NCI-H1048 (cell line): ENCODE results near the gene PARD3B.

Source experiments
- DNase-seq: peaks from one replicate; lab custom pipeline; 2025; lab: John Stamatoyannopoulos, UW

PARD3B gene

DNA sequence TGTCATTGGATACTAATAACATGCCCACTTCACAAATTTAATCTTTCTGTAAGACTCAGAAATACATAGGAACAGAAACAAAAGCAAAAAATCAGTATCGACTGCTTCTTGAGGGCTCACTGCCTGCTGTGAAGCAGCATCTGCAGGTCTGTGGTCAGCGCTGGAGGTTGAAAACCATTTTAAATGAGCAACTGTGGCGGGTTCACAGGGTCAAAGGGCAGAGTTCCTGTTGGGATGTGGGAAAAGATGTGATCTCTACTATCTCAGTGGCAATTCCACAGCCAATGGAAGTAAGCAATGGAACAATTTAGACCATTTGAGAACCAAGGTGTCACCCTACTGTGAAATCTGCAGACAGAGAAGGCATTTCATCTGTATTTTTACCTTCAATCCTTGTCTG is 468.3 kb downstream of the PARD3B start:
- DNase-seq, result no peak

DNA sequence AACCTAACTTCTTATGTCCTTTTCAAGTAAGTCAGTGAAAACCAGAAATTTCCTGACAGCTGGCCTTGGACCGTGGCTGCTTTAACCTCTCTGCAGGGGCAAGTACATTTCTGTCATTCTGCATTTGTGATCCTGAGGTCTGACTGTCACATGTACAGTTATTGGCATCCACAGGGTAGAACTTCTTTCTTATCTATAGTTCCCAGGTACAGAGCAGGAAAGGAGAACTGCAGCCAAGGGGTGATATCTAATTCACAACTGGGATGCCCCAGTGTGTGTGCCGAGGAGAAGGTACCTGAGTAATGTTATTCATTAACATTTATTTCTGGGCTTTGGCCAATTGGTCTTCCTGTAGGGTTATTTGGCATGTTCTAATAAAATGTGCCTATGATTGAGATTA is 468.9 kb downstream of the PARD3B start:
- no peak for DNase-seq

DNA sequence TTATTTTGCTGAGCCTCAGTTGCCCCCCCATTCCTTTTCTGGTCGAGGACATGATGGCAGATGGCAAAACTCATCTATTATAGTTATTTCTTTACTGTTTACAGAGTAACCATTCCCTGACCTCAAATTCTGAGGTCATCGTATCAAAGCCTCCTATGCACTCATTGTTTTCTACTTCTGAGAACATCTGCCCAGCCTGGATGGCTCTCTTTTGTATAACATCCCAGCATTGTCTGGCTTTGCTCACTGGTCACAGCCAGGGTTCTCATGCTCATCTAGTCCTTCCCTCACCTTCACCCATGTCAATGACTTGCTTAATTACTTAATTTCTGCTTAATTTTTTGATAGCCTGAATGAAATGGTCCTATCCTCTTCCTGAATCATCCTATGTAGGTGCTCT is 472.1 kb downstream of the PARD3B start:
- no peak for DNase-seq

DNA sequence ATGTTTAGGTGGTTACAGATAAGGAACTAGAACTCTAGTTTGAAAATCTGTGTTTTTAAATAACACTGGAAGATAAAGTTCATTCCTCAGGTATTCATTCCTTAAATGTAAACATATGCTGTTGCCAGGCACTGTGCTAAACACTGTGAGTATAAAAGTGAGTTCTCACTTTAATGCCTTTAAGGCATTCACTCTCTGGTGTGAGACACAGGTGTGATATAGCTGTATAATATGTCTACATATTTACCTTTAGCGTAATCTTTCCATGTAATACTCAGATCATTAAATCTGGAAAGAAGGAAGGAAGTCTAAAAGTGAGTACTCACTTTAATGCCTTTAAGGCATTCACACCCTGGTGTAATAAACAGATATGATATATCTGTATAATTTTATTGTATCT is 472.6 kb downstream of the PARD3B start:
- no peak for DNase-seq

DNA sequence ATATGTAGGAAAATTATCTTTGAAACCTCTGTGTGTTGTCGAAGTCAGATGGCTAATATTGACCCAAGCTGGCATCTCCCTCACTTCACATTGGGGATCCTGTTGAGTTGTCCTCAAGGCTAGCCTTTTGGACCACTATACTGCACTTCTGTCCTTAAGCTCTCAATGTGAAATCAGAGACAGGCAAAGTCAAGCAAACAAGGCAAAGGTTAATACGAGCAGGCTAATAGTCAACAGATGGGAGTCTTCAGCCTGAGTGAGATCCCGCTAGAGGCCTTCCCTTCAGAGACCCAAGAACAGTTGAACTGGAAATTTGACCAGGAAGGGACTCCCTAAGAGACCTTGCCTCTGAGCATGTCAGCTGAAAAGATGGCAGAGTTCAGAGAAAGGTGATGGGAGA is 475.4 kb downstream of the PARD3B start:
- no peak for DNase-seq

DNA sequence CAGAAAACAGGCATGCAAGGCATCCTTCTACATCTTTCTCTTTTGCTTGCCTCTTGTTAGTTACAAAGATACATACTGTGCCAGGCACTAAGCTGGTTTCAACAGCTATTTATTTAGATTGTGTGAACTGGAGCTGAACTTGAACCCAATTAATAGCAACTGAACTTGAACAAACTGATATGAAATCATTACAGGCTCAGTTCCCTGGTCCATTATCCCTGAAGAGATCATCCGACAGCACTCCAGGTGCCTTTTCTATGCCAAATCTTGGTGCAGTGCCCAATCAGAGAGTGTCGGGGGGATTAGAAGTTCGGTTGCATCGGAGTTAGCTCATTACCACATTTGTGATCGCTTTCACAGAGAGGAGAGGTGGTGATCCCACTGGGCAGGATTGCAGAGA is 477.6 kb downstream of the PARD3B start:
- no peak for DNase-seq

DNA sequence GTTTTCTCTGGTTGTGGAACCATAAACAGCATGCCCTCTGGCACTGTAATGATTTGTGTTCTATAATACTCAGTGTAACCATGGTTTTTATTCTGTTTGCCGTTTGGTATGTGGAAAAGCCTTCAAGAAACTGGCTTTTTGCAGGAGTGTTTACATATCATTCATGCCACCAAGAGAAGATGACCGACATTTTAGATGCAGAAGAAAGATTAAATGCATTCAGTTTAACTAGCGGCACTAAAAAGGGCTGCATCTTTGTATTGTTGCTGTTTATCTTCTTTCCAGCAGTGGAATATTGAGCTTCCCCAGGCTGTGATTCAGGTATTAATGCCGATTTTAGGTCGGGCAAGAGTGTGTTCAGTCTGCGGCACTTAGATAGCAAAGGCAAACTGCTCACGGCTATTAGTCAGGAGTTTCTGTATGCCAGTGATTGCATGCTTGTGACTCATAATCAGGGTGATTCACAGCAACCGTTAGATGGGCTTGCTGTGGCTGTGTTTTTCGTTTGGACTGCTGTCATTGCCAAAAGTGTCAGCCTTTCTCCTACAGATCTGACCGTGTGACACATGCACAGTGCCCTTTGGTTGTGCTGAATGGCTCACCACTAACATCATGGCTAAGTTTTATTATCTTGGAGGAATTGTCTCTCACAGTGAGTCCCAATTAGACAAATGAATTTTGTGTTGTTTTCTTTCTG is 479.7 kb downstream of the PARD3B start:
- no peak for DNase-seq

DNA sequence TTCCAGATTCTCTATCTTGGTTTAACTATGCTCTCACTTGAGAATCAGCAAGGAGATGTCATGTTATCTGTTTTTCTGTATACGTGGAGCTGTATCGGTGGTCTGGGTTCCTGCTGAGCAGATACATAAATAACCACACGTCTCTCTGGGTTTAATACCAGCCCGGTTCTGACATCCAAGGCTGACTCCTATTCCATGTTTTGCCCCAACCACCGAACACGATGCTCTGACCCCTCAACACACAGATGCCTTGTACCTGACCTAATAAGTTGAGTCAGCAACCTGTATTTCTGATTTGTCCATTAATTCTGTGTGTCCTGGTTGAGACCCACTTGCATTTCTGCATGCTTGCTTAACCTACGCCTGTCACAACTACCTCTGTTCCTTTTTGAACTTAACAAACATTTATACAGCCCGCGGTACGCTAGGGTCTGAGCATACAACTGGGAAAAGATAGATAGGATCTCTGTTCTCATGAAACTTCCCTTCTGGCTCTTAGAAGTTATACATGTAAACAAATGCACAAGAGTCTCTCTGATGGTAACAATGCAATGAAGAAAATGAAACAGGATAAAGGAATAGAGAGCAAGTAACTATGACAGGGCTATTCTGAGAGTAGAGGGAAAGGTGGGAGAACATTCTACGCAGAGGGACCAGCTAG is 480.4 kb downstream of the PARD3B start:
- no peak for DNase-seq

DNA sequence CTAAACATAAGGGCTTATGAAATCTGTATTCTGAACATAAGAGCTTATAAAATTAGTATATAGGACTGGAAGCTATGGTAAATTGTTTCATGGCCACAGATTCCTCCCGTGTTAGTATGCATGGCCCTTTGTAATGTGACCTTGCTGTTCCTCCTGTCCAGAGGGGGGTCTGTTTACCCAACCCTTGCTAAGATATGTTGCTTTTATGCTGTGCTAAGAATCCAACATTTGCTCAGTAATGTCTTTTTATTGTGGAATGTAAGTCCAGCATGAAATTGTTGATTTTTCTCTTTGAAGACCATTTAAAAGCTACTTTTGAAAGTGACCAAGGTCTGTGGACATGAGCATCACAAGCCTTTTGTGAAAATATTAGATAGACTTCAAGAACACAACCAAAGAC is 485.4 kb downstream of the PARD3B start:
- no peak for DNase-seq

DNA sequence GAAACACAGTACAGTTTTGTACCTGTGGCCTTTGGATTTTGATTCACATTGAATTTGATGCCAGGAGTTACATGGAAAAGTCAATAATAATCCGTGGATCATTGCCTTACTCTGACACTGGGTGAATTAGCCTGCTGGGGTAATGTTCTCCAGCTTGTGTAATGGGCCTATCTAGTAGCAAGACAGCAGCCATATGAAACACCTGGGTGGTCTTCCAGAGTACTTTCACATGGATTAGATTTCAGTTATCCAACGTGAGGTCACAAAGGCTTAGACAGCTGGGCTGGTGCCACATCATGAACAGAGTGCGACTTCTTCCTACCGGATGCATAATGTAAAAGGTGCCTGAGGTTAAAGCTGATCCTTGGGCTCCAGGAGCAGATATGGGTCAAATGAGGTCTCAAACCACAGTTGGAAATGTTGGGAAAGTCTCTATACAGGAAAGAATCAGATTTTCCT is 486.8 kb downstream of the PARD3B start:
- no peak for DNase-seq

DNA sequence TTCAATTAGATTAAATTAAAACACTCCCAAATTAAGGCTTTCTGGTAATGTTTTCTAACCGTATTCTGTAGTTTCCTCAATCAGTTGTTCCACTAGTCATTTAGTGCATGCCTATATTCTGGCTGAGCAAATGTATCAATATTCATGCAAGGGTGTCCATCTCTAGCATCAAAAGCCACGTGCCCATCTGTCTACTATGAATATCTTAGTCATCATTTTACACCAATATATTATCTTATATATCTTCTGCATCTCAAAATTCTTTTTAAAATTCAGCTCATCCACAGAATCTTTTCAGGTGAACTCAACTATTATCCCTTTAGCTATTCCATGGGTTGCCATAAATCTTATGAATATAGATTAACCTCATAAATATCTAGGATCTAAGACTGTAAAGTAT is 488.2 kb downstream of the PARD3B start:
- no peak for DNase-seq

DNA sequence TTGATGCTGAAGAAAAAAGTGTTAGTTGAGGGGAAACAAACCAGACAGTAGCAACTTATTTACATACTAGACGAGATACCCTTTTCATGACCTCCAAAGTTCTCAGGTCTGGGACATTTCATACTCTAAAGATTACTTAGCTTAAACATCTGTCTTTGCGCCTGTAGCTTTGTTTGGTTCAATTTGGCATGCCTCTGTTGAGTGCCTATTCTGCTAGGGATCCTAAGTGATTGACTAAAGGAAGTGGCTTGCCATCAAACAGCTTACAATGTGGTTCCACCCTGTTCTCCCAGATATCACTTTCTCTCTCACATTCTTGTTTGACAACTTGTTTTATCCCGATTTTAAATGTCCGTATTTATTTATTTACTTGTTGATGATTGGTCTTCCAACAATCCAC is 488.8 kb downstream of the PARD3B start:
- DNase-seq, result no peak

DNA sequence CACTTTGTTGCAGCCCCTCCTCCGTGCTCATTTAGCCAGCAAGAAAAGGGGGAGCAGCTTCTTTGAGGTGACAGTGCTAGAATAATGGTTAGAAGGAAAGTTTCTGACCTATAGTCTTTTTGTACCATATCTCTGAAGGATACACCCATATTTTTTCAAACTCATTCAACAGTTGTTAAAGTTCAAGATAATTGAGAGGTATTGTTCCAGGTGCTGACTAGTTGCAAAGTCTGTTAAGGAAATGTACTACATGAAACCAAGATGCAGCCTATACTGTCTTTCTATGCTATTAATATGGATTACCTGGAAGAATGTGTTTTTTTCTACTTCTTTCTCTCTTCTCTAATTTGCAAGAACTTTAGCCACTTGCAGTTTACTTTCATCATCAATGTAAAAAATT is 495.0 kb downstream of the PARD3B start:
- no peak for DNase-seq

DNA sequence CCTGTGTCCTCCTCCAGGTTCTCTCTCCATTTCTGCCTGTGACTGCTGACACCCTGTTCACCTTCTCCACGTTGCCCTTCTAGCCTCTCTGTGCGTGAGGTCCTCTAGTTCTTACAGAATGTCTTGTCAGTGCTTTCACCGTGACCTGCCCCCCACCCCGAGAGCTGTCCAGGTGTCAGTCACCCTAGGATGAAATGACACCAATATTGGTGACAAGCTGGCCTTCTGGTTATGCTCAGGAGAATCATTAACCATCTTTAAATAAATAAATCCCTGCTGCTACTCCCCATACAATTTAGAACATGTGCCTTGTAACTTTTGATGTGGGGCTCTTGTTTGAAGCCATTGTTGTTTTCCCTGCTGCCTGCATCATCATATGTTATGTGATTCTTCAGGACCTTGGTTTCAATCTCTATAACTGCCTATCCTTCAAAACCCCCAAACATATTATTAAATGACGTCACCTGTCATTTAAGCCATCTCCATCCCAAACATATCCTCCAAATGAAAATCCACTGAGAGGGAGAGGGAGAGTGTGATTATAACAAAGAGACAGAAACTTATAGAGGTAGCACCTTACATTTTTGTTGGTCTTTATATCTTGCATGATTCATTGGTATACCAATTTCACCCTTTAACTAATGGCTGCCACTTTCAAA is 496.3 kb downstream of the PARD3B start:
- DNase-seq, result no peak

DNA sequence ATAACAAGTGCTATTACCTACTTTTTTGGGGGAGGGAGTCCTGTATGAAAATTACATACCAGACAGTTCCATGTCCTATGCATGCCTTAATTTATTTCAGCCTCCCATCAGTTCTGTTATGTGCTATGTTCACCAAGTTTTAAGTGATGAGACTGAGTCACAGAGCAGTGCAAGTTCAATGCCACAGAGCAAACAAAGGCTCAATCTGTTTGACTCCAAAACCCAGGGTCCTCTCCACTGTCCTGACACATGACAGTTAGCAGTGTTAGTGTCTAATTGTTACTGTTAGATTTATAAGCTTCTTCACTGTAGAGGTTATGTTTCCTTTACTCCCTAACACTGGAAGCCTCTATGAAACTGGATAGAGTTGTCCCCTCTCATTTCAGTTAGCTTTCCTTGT is 498.0 kb downstream of the PARD3B start:
- DNase-seq, result no peak

DNA sequence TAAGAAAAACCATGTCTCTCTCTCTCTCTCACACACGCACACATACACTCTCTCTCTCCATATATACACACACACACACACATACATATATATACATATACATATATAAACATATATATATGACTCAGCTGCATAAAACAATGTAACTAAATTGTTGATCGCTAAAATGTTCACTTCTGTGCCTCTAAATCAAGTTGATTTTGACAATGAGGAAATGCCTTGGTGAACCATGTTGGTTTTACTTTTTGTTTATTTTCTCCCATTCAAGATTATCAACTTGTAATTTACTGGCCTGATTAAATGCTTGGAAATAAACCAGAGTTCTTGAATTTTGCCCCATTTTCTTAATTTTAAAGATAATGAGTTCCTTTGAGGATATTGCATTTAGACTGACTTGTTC is 500.4 kb downstream of the PARD3B start:
- DNase-seq, result no peak

DNA sequence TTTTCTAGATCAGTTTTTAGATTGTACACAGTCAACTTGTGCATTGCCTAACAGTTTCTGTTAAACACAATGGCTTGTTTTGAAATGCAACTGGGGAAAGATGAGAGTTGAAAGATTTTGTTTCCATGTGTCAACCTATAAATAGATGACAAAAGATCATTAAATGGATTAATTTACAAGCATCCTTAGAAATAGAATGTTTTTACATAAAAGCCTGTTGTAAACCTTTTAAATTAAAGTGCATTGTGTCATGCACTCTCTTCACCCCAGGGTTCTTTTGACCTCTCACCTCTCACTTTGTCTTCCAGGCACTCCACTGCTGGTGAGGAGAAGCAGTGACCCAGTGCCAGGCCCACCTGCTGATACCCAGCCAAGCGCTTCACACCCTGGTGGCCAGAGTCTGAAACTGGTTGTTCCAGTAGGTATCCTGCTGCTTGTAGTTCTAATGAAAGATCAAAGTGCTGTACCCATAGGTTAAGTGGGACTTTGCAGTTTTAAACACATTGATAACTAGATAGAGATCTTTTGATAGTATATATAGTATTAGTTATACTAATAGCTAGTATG is 502.1 kb downstream of the PARD3B start:
- no peak for DNase-seq

DNA sequence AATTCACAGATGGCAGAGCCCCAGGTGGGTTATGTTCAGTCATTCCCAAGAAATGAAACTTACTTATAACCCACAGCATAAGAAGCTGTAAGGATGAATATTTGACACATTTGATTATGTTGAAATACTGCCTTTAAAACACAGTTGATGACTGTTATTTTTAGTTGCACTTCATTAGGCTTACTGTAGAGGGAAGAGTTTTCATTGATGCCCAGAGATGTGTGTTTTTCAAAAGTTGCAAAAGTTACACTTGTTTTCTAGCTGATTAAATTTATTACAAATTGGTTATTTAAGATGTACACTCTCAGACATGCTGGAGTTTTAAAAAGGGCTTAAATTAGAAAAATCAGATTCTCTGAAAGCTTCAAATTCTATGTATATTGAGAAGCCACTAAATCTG is 506.1 kb downstream of the PARD3B start:
- DNase-seq, result no peak

DNA sequence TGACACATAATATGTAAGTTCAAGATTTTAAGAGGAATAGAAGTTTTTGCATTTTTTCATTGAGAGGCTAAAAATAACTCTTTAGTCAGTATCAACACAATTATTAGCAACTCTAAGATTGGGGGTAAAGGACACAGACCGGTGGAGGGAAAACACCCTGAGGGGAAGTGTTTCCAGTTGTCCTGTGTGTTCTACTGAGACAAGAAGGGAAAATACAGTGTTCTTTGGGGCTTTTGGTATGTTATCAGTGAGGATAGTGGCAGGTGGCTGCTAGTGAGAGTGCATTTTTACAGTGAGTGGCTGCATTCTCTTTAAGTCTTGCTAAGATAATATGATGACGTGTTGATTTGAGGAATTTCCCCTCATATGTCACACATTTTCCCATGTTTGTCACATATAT is 507.5 kb downstream of the PARD3B start:
- DNase-seq, result no peak

DNA sequence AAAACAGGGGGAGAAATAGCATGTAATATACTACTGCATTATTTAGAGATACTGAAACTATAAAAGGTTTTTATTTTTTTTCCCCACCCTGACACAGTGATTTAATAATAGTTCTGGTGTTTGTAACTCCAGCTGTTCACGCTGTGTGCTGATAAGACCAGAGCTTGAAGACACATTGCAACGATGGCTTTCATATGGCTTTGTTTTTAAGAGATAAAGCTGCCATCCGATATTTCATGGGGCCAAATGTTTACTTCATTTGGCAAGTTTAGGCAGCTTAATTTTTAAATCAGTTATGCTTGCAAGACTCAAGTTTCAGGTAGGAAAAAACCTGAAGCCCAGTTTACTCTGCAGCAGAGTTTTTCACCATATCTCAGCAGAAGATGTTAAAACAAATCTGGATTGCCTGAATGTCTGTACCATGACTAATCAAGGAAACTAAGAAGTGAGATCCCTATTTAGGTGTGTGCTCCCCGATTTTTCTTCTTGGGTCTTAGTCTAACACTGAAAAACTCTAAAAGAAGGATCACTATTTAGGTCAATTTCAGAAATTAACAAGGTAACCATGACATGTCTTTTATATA is 508.6 kb downstream of the PARD3B start:
- no peak for DNase-seq

DNA sequence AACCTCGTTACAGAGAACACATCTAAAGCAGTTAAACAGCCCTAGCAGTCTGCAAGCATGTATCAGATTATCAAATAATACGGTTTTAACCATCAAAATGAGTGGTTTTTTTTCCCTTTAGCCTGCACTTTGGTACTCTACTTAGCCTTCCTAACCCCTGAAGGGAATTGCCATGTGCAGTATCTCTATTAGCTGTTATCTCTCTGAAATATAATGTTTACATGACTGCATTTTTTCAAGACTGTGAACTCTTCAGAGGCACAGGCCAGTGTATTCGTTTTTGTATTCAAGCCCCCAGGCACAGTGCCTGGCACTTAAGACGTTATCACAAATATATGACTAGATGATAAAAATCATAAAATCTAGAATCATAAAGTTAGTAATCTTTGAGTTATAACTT is 509.5 kb downstream of the PARD3B start:
- no peak for DNase-seq

DNA sequence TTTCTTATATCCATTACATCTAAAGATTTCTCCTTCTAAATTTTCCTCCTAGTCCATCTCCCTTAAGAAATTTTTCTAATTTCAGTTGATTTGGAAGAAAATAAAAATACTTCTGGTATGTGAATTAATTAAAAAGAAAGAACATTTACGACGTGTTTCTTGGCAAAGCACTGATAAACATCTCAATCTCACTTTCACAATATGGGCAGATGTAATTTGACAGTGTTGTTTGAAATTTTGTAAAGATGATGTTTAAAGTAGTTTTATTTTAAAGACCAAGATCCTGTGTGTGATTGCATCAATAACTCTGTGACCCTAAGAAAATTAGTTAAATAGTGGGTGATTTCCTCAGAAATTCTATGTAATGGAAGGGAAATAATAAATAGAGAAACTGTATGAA is 510.0 kb downstream of the PARD3B start:
- no peak for DNase-seq

DNA sequence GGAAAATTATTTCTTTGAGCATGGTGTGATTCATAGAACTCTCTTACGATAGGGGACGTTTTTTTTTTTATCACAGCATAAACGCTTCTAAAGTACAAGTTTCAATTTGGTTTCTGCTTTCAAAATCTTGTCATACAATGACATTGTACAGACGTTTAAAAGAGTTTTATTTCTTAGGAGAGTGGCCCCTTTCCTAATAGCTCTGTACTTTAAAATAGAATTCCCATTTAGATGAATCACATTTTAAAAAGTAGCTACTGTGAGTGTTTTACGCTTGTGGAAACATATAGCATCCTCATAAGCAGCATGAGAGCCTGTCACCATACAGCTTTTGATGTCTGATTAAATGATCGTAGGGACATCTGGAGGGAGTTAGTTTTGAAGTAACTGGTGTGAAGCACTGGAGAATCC is 510.9 kb downstream of the PARD3B start:
- DNase-seq, result no peak
